HG02588 (cell line): ENCODE measurements around the gene DNM3.

ENCODE experiments used
- ATAC-seq: cut with Tn5 transposase; IDR thresholded peaks from one replicate; pipeline ENCODE4 v1.9.1; 2021; ENCODE audit warnings: mild to moderate bottlenecking, moderate library complexity; ENCODE audit not compliant: unreplicated experiment

Gene DNM3

GRCh38 chr1:172268237-172268636, 426.9 kb downstream of the DNM3 start:
- no peak for ATAC-seq

- no peak for ATAC-seq
These were observed 427.8 kb downstream of the DNM3 start for GRCh38 chr1:172269084-172269483.

- ATAC-seq = no peak
These were observed 428.3 kb downstream of the DNM3 start for GRCh38 chr1:172269644-172270043.

GRCh38 chr1:172270605-172271004, 429.3 kb downstream of the DNM3 start:
- ATAC-seq = no peak

GRCh38 chr1:172272087-172272486, 430.8 kb downstream of the DNM3 start:
- no peak for ATAC-seq

- ATAC-seq = no peak
These were observed 432.5 kb downstream of the DNM3 start for GRCh38 chr1:172273647-172274396.

GRCh38 chr1:172275478-172275877, 434.2 kb downstream of the DNM3 start:
- ATAC-seq = no peak

GRCh38 chr1:172276120-172276818, 435.0 kb downstream of the DNM3 start:
- no peak for ATAC-seq

GRCh38 chr1:172277275-172277674, 436.0 kb downstream of the DNM3 start:
- no peak for ATAC-seq

- no peak for ATAC-seq
These were observed 436.7 kb downstream of the DNM3 start for GRCh38 chr1:172277989-172278388.

GRCh38 chr1:172278478-172278877, 437.2 kb downstream of the DNM3 start:
- ATAC-seq = no peak

GRCh38 chr1:172279939-172280636, 438.8 kb downstream of the DNM3 start:
- no peak for ATAC-seq

- ATAC-seq = no peak
These were observed 442.5 kb downstream of the DNM3 start for GRCh38 chr1:172283766-172284165.

GRCh38 chr1:172286629-172287076, 445.4 kb downstream of the DNM3 start:
- no peak for ATAC-seq

GRCh38 chr1:172287208-172287607, 445.9 kb downstream of the DNM3 start:
- ATAC-seq = no peak

- no peak for ATAC-seq
These were observed 447.3 kb downstream of the DNM3 start for GRCh38 chr1:172288581-172288980.

- no peak for ATAC-seq
These were observed 448.1 kb downstream of the DNM3 start for GRCh38 chr1:172289448-172289847.

- ATAC-seq = no peak
These were observed 451.5 kb downstream of the DNM3 start for GRCh38 chr1:172292840-172293239.

- no peak for ATAC-seq
These were observed 452.1 kb downstream of the DNM3 start for GRCh38 chr1:172293429-172293828.

- ATAC-seq = no peak
These were observed 456.8 kb downstream of the DNM3 start for GRCh38 chr1:172298141-172298540.

- no peak for ATAC-seq
These were observed 457.6 kb downstream of the DNM3 start for GRCh38 chr1:172298911-172299310.

- ATAC-seq = no peak
These were observed 458.2 kb downstream of the DNM3 start for GRCh38 chr1:172299515-172299914.
